HCT116 (cell line): ENCODE data around the gene PADI3. TPM values are rescaled to one million over a fixed set of nuclear protein-coding genes. Genes with fewer than 3 reads are reported as not detected.

ENCODE experiments used
- ATAC-seq: fragments of 200-7000 bp; cut with Tn5 transposase; 2 replicates; pipeline ENCODE4 v1.9.1; 2020; ENCODE audit warnings: mild to moderate bottlenecking, moderate library complexity
- BruUV-seq: library from RNA; stranded (reverse); fragments of 400-500 nt; replicated peaks from 2 replicates; lab custom pipeline; 2021; lab: Mats Ljungman, UMichigan
- CTCF ChIA-PET: fragments of 300-600 bp; sonication (Branson Sonifier 250); formaldehyde crosslinking; loops from one replicate; lab custom pipeline; 2021; ENCODE audit warnings: antibody characterized with exemption; lab: Charles Lee
- POLR2A ChIA-PET: fragments of 300-600, 350-600 bp; sonication (Branson Sonifier 250); formaldehyde crosslinking; loops from one replicate; lab custom pipeline; 2021; ENCODE audit warnings: antibody characterized with exemption; lab: Charles Lee
- RAD21 ChIA-PET, 2 experiments: fragments of 300-600 bp; sonication (Branson Sonifier 250); formaldehyde crosslinking; loops; one replicate each; lab custom pipeline; 2023; ENCODE audit warnings: low total read pairs in 2 of 2; ENCODE audit not compliant: uncharacterized antibody in 2 of 2, unreplicated experiment in 2 of 2, low non-redundant PET in 1 of 2; lab: Charles Lee
- DNase-seq: peaks from one replicate; pipeline ENCODE4 v3.0.0-alpha.2; 2010; ENCODE audit warnings: low read depth, low spot score
- H2AFZ ChIP-seq: fragments of 200-600 bp; shearing (Covaris generic), sonication (generic); 2 replicates; pipeline ENCODE4 v1.6.1; 2017; ENCODE audit warnings: low read depth, mixed run types, mixed read lengths, antibody characterized with exemption, low read length; ENCODE audit not compliant: poor library complexity, severe bottlenecking
- H3K27ac ChIP-seq: 2 replicates; pipeline ENCODE4 v1.5.1; 2012; ENCODE audit warnings: low read depth, low read length
- H3K27me3 ChIP-seq: fragments of 200-600 bp; sonication (generic); 2 replicates; pipeline ENCODE4 v1.6.1; 2016; ENCODE audit warnings: mixed run types, low read length, mixed read lengths; ENCODE audit not compliant: insufficient read depth
- H3K36me3 ChIP-seq, 2 experiments: fragments of 200-500 bp in 1 of 2; fragments of 200-600 bp in 1 of 2; sonication (Bioruptor generic) in 1 of 2; sonication (generic) in 1 of 2; 2 replicates each; pipeline versions ENCODE4 v1.5.1 to v1.6.1; 2014 to 2016; ENCODE audit warnings: low read length in 2 of 2, inconsistent platforms in 1 of 2, mixed read lengths in 1 of 2, mixed run types in 1 of 2; ENCODE audit not compliant: insufficient read depth in 2 of 2, control insufficient read depth in 1 of 2
- H3K4me1 ChIP-seq, 2 experiments: fragments of 200-600 bp in 1 of 2; sonication (generic) in 1 of 2; 2 replicates each; pipeline versions ENCODE4 v1.5.1 to v1.6.1; 2012 to 2017; ENCODE audit warnings: low read length in 2 of 2, inconsistent platforms in 1 of 2, mild to moderate bottlenecking in 1 of 2, mixed read lengths in 1 of 2, mixed run types in 1 of 2, moderate library complexity in 1 of 2; ENCODE audit not compliant: insufficient read depth in 2 of 2, control insufficient read depth in 1 of 2
- H3K4me2 ChIP-seq: fragments of 200-600 bp; sonication (generic); 2 replicates; pipeline ENCODE4 v1.6.1; 2017; ENCODE audit warnings: mixed run types, low read length, mixed read lengths
- H3K4me3 ChIP-seq, 2 experiments: fragments of 200-600 bp in 1 of 2; sonication (generic) in 1 of 2; replicated peaks in 1 of 2; 2 replicates each; pipeline ENCODE4 v1.5.1; 2011 to 2016; ENCODE audit warnings: low read length in 2 of 2, control low read depth in 1 of 2, low read depth in 1 of 2, mild to moderate bottlenecking in 1 of 2, mixed read lengths in 1 of 2, mixed run types in 1 of 2
- H3K79me2 ChIP-seq: fragments of 200-600 bp; sonication (generic); 2 replicates; pipeline ENCODE4 v1.6.1; 2017; ENCODE audit warnings: mild to moderate bottlenecking, mixed run types, low read length, moderate library complexity, mixed read lengths; ENCODE audit not compliant: insufficient read depth
- H3K9ac ChIP-seq: fragments of 200-600 bp; sonication (generic); 2 replicates; pipeline ENCODE4 v1.6.1; 2016; ENCODE audit warnings: low read length, mixed read lengths
- H3K9me2 ChIP-seq: fragments of 200-600 bp; sonication (generic), shearing (Covaris generic); 2 replicates; pipeline ENCODE4 v1.6.1; 2017; ENCODE audit warnings: mixed run types, mild to moderate bottlenecking, moderate library complexity; ENCODE audit not compliant: insufficient read depth
- H3K9me3 ChIP-seq, 2 experiments: fragments of 200-500 bp in 1 of 2; fragments of 200-600 bp in 1 of 2; sonication (Bioruptor generic) in 1 of 2; sonication (generic) in 1 of 2; 2 replicates each; pipeline ENCODE4 v1.6.1; 2014 to 2017; ENCODE audit warnings: low read length in 2 of 2, mixed read lengths in 2 of 2, inconsistent platforms in 1 of 2, low read depth in 1 of 2, mild to moderate bottlenecking in 1 of 2, mixed run types in 1 of 2, moderate library complexity in 1 of 2; ENCODE audit not compliant: control insufficient read depth in 1 of 2, insufficient read depth in 1 of 2
- H4K20me1 ChIP-seq: fragments of 200-600 bp; sonication (generic), shearing (Covaris generic); 2 replicates; pipeline ENCODE4 v1.6.1; 2017; ENCODE audit warnings: mixed run types, mild to moderate bottlenecking, moderate library complexity; ENCODE audit not compliant: insufficient read depth
- CBX3 ChIP-seq: IDR thresholded peaks from 2 replicates; pipeline ENCODE4 v1.6.1; 2012; ENCODE audit warnings: low read depth
- CEBPB ChIP-seq: IDR thresholded peaks from 2 replicates; pipeline ENCODE4 v1.6.1; 2012; ENCODE audit warnings: low read depth
- EGR1 ChIP-seq: IDR thresholded peaks from 2 replicates; pipeline ENCODE4 v1.6.1; 2012; ENCODE audit warnings: low read depth
- ELF1 ChIP-seq: IDR thresholded peaks from 2 replicates; pipeline ENCODE4 v1.6.1; 2012; ENCODE audit warnings: low read depth, borderline replicate concordance
- EZH2 ChIP-seq: fragments of 200-600 bp; sonication (generic); IDR thresholded peaks from 2 replicates; pipeline ENCODE4 v1.6.1; 2017; ENCODE audit warnings: antibody characterized with exemption, mixed run types
- EZH2phosphoT487 ChIP-seq: fragments of 200-600 bp; IDR thresholded peaks from 2 replicates; pipeline ENCODE4 v1.6.1; 2018; ENCODE audit warnings: antibody characterized with exemption, borderline replicate concordance
- FOSL1 ChIP-seq: IDR thresholded peaks from 2 replicates; pipeline ENCODE4 v1.6.1; 2012; ENCODE audit warnings: low read depth
- JUND ChIP-seq: IDR thresholded peaks from 2 replicates; pipeline ENCODE4 v1.6.1; 2012
- POLR2A ChIP-seq: IDR thresholded peaks from 2 replicates; pipeline ENCODE4 v1.7.0; 2011; ENCODE audit warnings: borderline replicate concordance; ENCODE audit not compliant: insufficient read depth, insufficient read length; ENCODE audit errors: extremely low read depth
- POLR2AphosphoS5 ChIP-seq: IDR thresholded peaks from 2 replicates; pipeline ENCODE4 v1.6.1; 2011; ENCODE audit warnings: mild to moderate bottlenecking, low read depth, low read length, moderate library complexity
- SIN3A ChIP-seq: IDR thresholded peaks from 2 replicates; pipeline ENCODE4 v1.6.1; 2012; ENCODE audit warnings: low read depth
- SP1 ChIP-seq: IDR thresholded peaks from 2 replicates; pipeline ENCODE4 v1.6.1; 2012; ENCODE audit warnings: low read depth
- TCF7L2 ChIP-seq: IDR thresholded peaks from 2 replicates; pipeline ENCODE4 v1.7.0; 2011; ENCODE audit warnings: borderline replicate concordance, inconsistent platforms; ENCODE audit not compliant: insufficient read depth, insufficient read length; ENCODE audit errors: extremely low read depth
- YY1 ChIP-seq: IDR thresholded peaks from 2 replicates; pipeline ENCODE4 v1.6.1; 2011; ENCODE audit warnings: low read length, low read depth, moderate library complexity, mild to moderate bottlenecking; ENCODE audit not compliant: insufficient replicate concordance; ENCODE audit errors: extremely low read depth
- intact Hi-C: fragments of 100-400 bp; cut with micrococcal nuclease; formaldehyde crosslinking; loops from 2 replicates; pipeline ENCODE4 v1.10.0; 2022
- total RNA-seq: library from RNA; stranded (reverse); gene quantifications from one replicate; pipeline ENCODE4 v1.2.1, GENCODE V29; 2021; ENCODE audit not compliant: unreplicated experiment
- TF ChIP-seq, protein P1 (sequence below), 3 experiments: fragments of 200-600 bp in 1 of 3; sonication (generic) in 1 of 3; IDR thresholded peaks in 2 of 3; conservative IDR thresholded peaks in 1 of 3; 2 replicates each; pipeline ENCODE4 v1.5.1; 2012 to 2017; ENCODE audit warnings: low read depth in 2 of 3, low read length in 2 of 3, antibody characterized with exemption in 1 of 3, borderline replicate concordance in 1 of 3, control low read depth in 1 of 3, mild to moderate bottlenecking in 1 of 3, mixed read lengths in 1 of 3, mixed run types in 1 of 3, moderate library complexity in 1 of 3; ENCODE audit not compliant: insufficient read depth in 1 of 3
- TF ChIP-seq, protein P2 (sequence below): IDR thresholded peaks from 2 replicates; pipeline ENCODE4 v1.6.1; 2011; ENCODE audit warnings: mild to moderate bottlenecking, low read length, moderate library complexity; ENCODE audit not compliant: insufficient replicate concordance; ENCODE audit errors: extremely low read depth

PADI3 gene
- total RNA-seq, 1 experiment from 2014 or later: 0.93 TPM

DNA sequence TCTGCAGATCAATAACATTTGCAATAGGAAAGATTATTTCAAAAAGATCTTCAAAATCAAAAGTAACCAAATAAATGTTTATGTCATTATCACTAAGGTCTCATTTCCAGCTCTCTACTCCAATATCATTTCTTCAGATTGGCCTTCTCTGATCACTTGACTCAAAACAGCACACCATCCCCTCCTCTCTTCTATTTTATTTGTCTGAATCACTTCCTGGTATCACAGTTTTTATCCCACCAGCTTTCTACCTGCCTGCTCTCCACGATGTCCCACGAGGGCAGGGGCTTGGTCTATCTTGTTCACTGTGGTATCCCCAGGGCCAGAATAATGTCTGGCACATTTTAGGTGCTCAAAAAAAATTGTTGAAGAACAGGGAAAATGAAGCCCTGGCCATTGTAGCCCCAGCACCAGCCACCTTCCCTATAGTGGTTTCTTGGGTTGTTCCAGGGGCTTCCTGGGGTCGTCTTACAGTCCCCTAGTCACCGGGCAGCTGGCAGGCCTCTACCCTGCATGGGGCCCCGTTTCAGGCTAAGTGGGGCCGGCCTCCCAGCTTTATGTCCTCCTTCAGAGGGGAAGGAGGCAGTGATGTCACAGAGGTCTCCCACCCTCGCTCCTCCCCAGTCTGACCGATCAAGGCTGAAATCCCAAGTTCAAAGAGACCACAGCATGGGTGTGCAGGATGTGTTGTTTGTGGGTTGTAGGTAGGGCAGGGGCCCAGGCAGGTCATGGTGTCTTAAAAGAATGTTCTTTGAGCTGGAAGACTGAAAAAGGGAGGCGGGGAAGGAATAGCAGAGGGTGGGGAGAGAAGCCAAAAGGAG, 47.5 kb upstream of the PADI3 start:
- Histone ChIP-seq H3K4me1 (peaks cover 6 to 29% of the 10 kb centered on the region in 2 experiments; a peak in 3 of 4 replicates), H3K79me2 (no peaks in the 10 kb centered on the region), H3K9ac (no peak overlapping the region), H3K27me3 (no peaks in the 10 kb centered on the region), H3K4me2 (peak overlapping the region; percentile 26; the same call in 1 of the 2 replicates), H3K36me3 (no peaks in the 10 kb centered on the region)
- intact Hi-C loops: no loop called here
- TF ChIP-seq, protein P1, sequence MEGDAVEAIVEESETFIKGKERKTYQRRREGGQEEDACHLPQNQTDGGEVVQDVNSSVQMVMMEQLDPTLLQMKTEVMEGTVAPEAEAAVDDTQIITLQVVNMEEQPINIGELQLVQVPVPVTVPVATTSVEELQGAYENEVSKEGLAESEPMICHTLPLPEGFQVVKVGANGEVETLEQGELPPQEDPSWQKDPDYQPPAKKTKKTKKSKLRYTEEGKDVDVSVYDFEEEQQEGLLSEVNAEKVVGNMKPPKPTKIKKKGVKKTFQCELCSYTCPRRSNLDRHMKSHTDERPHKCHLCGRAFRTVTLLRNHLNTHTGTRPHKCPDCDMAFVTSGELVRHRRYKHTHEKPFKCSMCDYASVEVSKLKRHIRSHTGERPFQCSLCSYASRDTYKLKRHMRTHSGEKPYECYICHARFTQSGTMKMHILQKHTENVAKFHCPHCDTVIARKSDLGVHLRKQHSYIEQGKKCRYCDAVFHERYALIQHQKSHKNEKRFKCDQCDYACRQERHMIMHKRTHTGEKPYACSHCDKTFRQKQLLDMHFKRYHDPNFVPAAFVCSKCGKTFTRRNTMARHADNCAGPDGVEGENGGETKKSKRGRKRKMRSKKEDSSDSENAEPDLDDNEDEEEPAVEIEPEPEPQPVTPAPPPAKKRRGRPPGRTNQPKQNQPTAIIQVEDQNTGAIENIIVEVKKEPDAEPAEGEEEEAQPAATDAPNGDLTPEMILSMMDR (IDR thresholded peaks at IDR 0.05 in 2 of 3, conservative IDR thresholded peaks at IDR 0.05 in 1 of 3; ENCODE audit: borderline replicate concordance in 1 of 3, insufficient read depth in 1 of 3, low read depth in 2 of 3, low read length in 2 of 3): no peak
- TF ChIP-seq SP1 (no peak), EGR1 (no peak), ELF1 (no peak), EZH2phosphoT487 (no peak), SIN3A (no peak), POLR2A (no peak), TCF7L2 (no peak), CEBPB (no peak), JUND (no peak), EZH2 (no peak), FOSL1 (no peak), YY1 (no peak), POLR2AphosphoS5 (no peak), CBX3 (no peak)
- TF ChIP-seq, protein P2, sequence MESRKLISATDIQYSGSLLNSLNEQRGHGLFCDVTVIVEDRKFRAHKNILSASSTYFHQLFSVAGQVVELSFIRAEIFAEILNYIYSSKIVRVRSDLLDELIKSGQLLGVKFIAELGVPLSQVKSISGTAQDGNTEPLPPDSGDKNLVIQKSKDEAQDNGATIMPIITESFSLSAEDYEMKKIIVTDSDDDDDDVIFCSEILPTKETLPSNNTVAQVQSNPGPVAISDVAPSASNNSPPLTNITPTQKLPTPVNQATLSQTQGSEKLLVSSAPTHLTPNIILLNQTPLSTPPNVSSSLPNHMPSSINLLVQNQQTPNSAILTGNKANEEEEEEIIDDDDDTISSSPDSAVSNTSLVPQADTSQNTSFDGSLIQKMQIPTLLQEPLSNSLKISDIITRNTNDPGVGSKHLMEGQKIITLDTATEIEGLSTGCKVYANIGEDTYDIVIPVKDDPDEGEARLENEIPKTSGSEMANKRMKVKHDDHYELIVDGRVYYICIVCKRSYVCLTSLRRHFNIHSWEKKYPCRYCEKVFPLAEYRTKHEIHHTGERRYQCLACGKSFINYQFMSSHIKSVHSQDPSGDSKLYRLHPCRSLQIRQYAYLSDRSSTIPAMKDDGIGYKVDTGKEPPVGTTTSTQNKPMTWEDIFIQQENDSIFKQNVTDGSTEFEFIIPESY: no peak
- TF ChIP-seq, all 23 proteins: peak for 0
- DNase-seq: no peak
- BruUV-seq: no TSS peak
- Histone ChIP-seq H3K9me2 (no peaks in the 10 kb centered on the region), H3K4me3 (no peak overlapping the region), H3K9me3 (no peaks in the 10 kb centered on the region), H3K27ac (no peak overlapping the region), H2AFZ (no peak overlapping the region), H4K20me1 (no peaks in the 10 kb centered on the region)
- ChIA-PET RAD21 (no interaction called here), POLR2A (interaction anchor here (1.2 kb wide), 1 partner anchor 32 kb away, joined by 3 read pairs; no protein-coding TSS in a partner anchor), CTCF (no interaction called here)
- ATAC-seq: peak; percentile 67
